Esophagus muscularis mucosa (tissue), 4 donors: ENCODE results near the gene PPA1.

Experiments used
- CTCF ChIP-seq, 3 experiments: fragments of 200-600 bp in 2 of 3; fragments of 450-650 bp in 1 of 3; sonication (generic) in 2 of 3; IDR thresholded peaks; one replicate each; pipeline ENCODE4 v1.5.1; 2017 to 2019; ENCODE audit warnings: antibody characterized with exemption in 3 of 3, mild to moderate bottlenecking in 2 of 3, moderate library complexity in 1 of 3
- EP300 ChIP-seq: sonication (generic); formaldehyde crosslinking; IDR thresholded peaks from one replicate; pipeline ENCODE4 v1.6.1; 2017; ENCODE audit warnings: antibody characterized with exemption
- POLR2AphosphoS5 ChIP-seq, 2 donors: sonication (generic); formaldehyde crosslinking; IDR thresholded peaks; one replicate each; pipeline ENCODE4 v1.6.1; 2017; ENCODE audit warnings: antibody characterized with exemption in 2 of 2

- TF ChIP-seq POLR2AphosphoS5 (IDR thresholded peaks at IDR 0.05), result no peak
- no peak for TF ChIP-seq EP300
- no peak for TF ChIP-seq CTCF (IDR thresholded peaks at IDR 0.05)
These were observed 70.4 kb downstream of the PPA1 start for GRCh38 chr10:70162892-70163201.
